Vagina (tissue), 2 donors: ENCODE measurements around the gene FYB1. TPM values are rescaled to one million over a fixed set of nuclear protein-coding genes. Genes with fewer than 3 reads are reported as not detected.

ENCODE experiments used
- DNase-seq, 2 donors: peaks; one replicate each; pipeline ENCODE4 v3.0.0-alpha.2; 2017; ENCODE audit errors: extremely low spot score in 2 of 2
- H3K27ac ChIP-seq: fragments of 200-600 bp; sonication (generic); one replicate; pipeline ENCODE4 v1.5.1; 2019
- H3K27me3 ChIP-seq: fragments of 200-600 bp; sonication (generic); one replicate; pipeline ENCODE4 v1.5.1; 2019
- H3K36me3 ChIP-seq, 2 donors: fragments of 200-600 bp; sonication (generic); one replicate each; pipeline ENCODE4 v1.5.1; 2017 to 2019
- H3K4me1 ChIP-seq: fragments of 200-600 bp; sonication (generic); one replicate; pipeline ENCODE4 v1.5.1; 2019
- H3K4me3 ChIP-seq, 2 donors: fragments of 200-600 bp; sonication (generic); 1 replicate in 1 of 2; 2 replicates in 1 of 2; pipeline ENCODE4 v1.5.1; 2016 to 2019
- H3K9me3 ChIP-seq: fragments of 200-600 bp; sonication (generic); one replicate; pipeline ENCODE4 v1.5.1; 2019
- POLR2A ChIP-seq, 2 donors: fragments of 450-650 bp; IDR thresholded peaks; one replicate each; pipeline ENCODE4 v1.6.1; 2017; ENCODE audit warnings: antibody characterized with exemption in 2 of 2, mild to moderate bottlenecking in 2 of 2, moderate library complexity in 2 of 2
- POLR2AphosphoS5 ChIP-seq, 2 donors: sonication (generic); formaldehyde crosslinking; IDR thresholded peaks; one replicate each; pipeline ENCODE4 v1.9.0; 2017; ENCODE audit warnings: antibody characterized with exemption in 2 of 2, mild to moderate bottlenecking in 2 of 2, low read depth in 1 of 2; ENCODE audit not compliant: insufficient read depth in 1 of 2
- intact Hi-C: fragments of 100-400 bp; cut with DNase I; formaldehyde crosslinking; loops from one replicate; pipeline ENCODE4 v1.15.1; 2023
- total RNA-seq: library from RNA; depleted of rRNA; stranded (reverse); fragments of >200 nt; gene quantifications from one replicate; pipeline ENCODE4 v1.2.3, GENCODE V29; 2016
- TF ChIP-seq, protein P1 (sequence below), 3 experiments: fragments of 450-650 bp in 2 of 3; fragments of 200-600 bp in 1 of 3; sonication (generic) in 1 of 3; IDR thresholded peaks; one replicate each; pipeline ENCODE4 v1.5.1; 2017 to 2019; ENCODE audit warnings: antibody characterized with exemption in 3 of 3, mild to moderate bottlenecking in 2 of 3, moderate library complexity in 2 of 3

Gene FYB1
- total RNA-seq, 1 donor from 2014 or later, result 10.8 TPM

GRCh38 chr5:39189292-39189955, 29.9 kb downstream of the FYB1 start:
- no peak overlapping the region for H3K27ac ChIP-seq
- no peaks in the 10 kb centered on the region for H3K36me3 ChIP-seq
- H3K27me3 ChIP-seq, result no peaks in the 10 kb centered on the region
- no peak overlapping the region for H3K4me3 ChIP-seq
- H3K9me3 ChIP-seq, result no peaks in the 10 kb centered on the region
- intact Hi-C loops, result no loop called here
- TF ChIP-seq, protein P1, sequence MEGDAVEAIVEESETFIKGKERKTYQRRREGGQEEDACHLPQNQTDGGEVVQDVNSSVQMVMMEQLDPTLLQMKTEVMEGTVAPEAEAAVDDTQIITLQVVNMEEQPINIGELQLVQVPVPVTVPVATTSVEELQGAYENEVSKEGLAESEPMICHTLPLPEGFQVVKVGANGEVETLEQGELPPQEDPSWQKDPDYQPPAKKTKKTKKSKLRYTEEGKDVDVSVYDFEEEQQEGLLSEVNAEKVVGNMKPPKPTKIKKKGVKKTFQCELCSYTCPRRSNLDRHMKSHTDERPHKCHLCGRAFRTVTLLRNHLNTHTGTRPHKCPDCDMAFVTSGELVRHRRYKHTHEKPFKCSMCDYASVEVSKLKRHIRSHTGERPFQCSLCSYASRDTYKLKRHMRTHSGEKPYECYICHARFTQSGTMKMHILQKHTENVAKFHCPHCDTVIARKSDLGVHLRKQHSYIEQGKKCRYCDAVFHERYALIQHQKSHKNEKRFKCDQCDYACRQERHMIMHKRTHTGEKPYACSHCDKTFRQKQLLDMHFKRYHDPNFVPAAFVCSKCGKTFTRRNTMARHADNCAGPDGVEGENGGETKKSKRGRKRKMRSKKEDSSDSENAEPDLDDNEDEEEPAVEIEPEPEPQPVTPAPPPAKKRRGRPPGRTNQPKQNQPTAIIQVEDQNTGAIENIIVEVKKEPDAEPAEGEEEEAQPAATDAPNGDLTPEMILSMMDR (IDR thresholded peaks at IDR 0.05), result no peak
- TF ChIP-seq POLR2A (IDR thresholded peaks at IDR 0.05), result no peak
- no peak for TF ChIP-seq POLR2AphosphoS5 (IDR thresholded peaks at IDR 0.05; ENCODE audit: insufficient read depth in 1 of 2, low read depth in 1 of 2)
- DNase-seq, result no peak
- H3K4me1 ChIP-seq, result no peaks in the 10 kb centered on the region

- H3K27ac ChIP-seq, result no peak overlapping the region
- intact Hi-C loops, result no loop called here
- DNase-seq, result no peak
Observed at GRCh38 chr5:39187831-39188731, 31.3 kb downstream of the FYB1 start.

DNA sequence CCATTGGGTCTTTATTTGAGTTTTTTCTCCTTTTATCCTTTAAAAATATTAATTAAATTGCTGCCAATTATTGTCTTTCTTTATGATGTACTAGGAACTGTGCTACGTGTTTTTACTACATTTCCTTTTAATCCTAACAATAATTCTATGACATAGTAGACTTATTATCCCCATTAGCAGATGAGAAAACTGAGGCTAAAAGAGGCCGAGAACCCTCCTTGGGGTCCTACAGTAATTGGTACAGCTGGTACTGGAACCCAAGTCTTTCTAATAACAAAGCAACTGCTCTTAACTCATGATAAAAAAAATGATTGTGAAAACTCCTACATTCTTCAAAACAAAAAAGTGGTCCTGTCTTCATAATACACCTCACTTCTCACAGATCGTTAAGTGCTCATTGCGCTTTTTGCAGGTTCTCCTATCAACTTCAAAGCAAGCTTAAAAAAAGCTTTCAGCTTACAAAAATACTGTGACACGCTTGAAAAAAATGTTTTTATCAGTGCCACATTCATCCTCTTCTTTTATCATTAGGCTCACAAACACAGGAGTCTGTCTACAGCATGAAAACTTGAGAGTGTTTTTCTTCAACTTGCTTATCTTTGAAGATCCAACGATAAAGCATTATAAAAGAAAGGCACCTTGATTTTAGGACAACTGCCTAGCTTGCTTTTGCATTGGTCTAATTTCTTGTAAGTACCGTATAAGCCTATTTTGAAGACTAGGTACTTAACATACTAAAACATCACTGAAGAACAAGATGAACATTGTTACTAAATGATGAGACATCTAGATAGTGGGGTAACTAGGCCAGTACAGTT, 32.4 kb downstream of the FYB1 start:
- Histone ChIP-seq H3K27ac (no peak overlapping the region), H3K4me1 (no peaks in the 10 kb centered on the region), H3K4me3 (no peak overlapping the region), H3K27me3 (no peaks in the 10 kb centered on the region), H3K36me3 (no peaks in the 10 kb centered on the region), H3K9me3 (no peaks in the 10 kb centered on the region)
- DNase-seq, result no peak
- intact Hi-C loops, result no loop called here
- no peak for TF ChIP-seq POLR2A (IDR thresholded peaks at IDR 0.05)
- no peak for TF ChIP-seq POLR2AphosphoS5 (IDR thresholded peaks at IDR 0.05; ENCODE audit: insufficient read depth in 1 of 2, low read depth in 1 of 2)
- TF ChIP-seq, protein P1 (IDR thresholded peaks at IDR 0.05), result no peak

More at GRCh38 chr5:39187831-39188731, 31.3 kb downstream of the FYB1 start:
- no peaks in the 10 kb centered on the region for H3K27me3 ChIP-seq
- no peaks in the 10 kb centered on the region for H3K9me3 ChIP-seq
- H3K36me3 ChIP-seq, result no peaks in the 10 kb centered on the region
- no peak for TF ChIP-seq POLR2A (IDR thresholded peaks at IDR 0.05)
- TF ChIP-seq POLR2AphosphoS5 (IDR thresholded peaks at IDR 0.05; ENCODE audit: insufficient read depth in 1 of 2, low read depth in 1 of 2), result no peak
- TF ChIP-seq, protein P1 (IDR thresholded peaks at IDR 0.05), result no peak
- H3K4me3 ChIP-seq, result no peak overlapping the region
- H3K4me1 ChIP-seq, result no peaks in the 10 kb centered on the region

DNA sequence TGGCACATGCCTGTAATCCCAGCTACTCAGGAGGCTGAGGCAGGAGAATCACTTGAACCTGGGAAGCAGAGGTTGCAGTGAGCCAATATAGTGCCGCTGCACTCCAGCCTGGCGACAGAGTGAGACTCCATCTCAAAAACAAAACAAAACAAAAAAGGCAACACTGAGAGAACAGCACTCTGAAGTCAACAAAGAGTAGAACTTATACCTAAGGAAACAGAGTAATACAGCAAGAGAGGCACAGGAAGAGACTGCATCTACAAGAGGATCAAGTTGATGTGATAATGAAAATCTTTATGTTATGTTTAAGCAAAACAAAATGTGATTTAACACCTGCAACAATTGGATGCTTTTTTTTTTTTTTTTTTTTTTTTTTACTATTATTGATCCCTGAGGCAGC, 33.1 kb downstream of the FYB1 start:
- H3K27ac ChIP-seq, result no peak overlapping the region
- no peaks in the 10 kb centered on the region for H3K27me3 ChIP-seq
- H3K4me1 ChIP-seq, result no peaks in the 10 kb centered on the region
- H3K36me3 ChIP-seq, result no peaks in the 10 kb centered on the region
- intact Hi-C loops, result no loop called here
- H3K4me3 ChIP-seq, result no peak overlapping the region
- DNase-seq, result no peak
- H3K9me3 ChIP-seq, result no peaks in the 10 kb centered on the region
- TF ChIP-seq POLR2A (IDR thresholded peaks at IDR 0.05), result no peak
- TF ChIP-seq POLR2AphosphoS5 (IDR thresholded peaks at IDR 0.05; ENCODE audit: insufficient read depth in 1 of 2, low read depth in 1 of 2), result no peak
- TF ChIP-seq, protein P1 (IDR thresholded peaks at IDR 0.05), result no peak
